ENCODE measurements around the gene CEACAM16. TPM values are rescaled to one million over a fixed set of nuclear protein-coding genes. Genes with fewer than 3 reads are reported as not detected.

Gene CEACAM16
- total RNA-seq, 4 donors from 2014 or later, result 0.40 TPM; not detected in 3

DNA sequence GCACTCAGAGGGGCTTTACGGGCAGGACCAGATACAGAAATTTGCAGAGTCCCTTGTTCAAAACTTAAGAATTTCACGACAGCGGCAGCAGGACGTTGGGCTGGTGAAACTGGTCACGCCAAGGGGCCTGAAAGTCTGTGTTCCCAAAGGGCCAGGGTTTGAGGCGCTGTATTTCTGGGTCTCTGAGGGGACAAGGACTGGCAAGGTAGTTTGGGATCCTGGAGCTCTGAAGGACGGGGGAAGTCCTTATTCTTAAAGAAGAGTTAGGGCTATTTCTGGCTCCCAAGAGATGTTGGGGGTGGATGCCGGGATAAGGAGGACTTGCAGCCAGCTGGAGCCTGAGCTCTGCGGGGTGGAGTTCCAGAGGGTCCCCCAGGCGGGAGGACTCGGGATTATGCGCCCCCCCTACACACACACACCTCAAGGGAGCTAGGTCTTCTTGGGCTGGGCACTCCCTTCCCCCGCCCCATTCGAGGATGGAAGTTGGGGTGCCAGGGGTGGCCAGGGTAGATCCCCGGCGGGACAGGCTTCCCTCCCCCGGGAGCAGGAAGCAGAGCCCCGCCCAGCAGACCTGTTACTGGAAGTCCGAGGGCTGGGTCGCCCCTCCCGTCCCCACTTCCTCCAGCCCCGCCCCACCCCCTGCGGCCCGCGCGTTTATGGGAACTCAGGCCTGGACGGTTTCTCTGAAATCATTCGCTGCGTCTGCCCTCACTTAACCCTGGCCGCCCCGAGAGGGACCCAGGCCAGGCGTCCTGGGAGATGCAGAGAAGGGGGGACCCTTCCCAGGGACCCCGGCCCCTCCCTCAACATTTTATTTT, 55.2 kb downstream of the CEACAM16 start:
- H3K27me3 ChIP-seq, result no peaks in the 10 kb centered on the region
- peaks cover 22 to 36% of the 10 kb centered on the region in 2 donors for H3K36me3 ChIP-seq
- peak; percentile 95 to 96 for DNase-seq
- H3K4me1 ChIP-seq, result peaks cover 52 to 83% of the 10 kb centered on the region in 2 donors
- peak overlapping the region in 2 of 3 donors; percentile 12 to 49 for H3K4me3 ChIP-seq (replicated peaks in 1 of 3)
- peak overlapping the region; percentile 81 to 97 (median 96) for H3K27ac ChIP-seq
- intact Hi-C loops (cut with DNase I), result no loop called here
- H3K9me3 ChIP-seq, result no peaks in the 10 kb centered on the region
- TF ChIP-seq POLR2A (IDR thresholded peaks at IDR 0.05), result peak; percentile 15 to 56
- TF ChIP-seq, protein P1, sequence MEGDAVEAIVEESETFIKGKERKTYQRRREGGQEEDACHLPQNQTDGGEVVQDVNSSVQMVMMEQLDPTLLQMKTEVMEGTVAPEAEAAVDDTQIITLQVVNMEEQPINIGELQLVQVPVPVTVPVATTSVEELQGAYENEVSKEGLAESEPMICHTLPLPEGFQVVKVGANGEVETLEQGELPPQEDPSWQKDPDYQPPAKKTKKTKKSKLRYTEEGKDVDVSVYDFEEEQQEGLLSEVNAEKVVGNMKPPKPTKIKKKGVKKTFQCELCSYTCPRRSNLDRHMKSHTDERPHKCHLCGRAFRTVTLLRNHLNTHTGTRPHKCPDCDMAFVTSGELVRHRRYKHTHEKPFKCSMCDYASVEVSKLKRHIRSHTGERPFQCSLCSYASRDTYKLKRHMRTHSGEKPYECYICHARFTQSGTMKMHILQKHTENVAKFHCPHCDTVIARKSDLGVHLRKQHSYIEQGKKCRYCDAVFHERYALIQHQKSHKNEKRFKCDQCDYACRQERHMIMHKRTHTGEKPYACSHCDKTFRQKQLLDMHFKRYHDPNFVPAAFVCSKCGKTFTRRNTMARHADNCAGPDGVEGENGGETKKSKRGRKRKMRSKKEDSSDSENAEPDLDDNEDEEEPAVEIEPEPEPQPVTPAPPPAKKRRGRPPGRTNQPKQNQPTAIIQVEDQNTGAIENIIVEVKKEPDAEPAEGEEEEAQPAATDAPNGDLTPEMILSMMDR (IDR thresholded peaks at IDR 0.05), result no peak
- WGBS, 2 donors, result 5 to 12% methylated on average over 15 to 25 of the region's 33 CpGs

DNA sequence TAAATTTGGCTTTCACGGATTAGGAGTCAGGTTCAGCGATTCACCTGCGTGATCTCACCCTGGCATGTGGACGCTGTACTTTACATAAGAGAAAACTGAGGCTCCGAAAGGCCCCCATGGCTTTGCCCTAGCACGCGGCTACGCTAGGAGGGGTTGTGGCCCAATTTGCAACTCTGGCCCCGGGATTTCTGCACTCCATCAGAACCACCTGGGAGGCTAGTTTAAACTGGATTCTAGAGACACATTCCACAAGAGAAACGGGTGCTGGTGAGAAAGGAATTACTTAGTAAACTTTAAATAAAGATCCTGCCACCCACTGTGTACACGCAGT, 55.8 kb downstream of the CEACAM16 start:
- TF ChIP-seq POLR2A (IDR thresholded peaks at IDR 0.05), result no peak
- TF ChIP-seq, protein P1 (IDR thresholded peaks at IDR 0.05), result no peak
- 45 to 47% methylated on average over 8 to 11 of the region's 11 CpGs for WGBS, 2 donors
- intact Hi-C loops (cut with DNase I), result loop anchor here (5.0 kb wide), 1 partner anchor 32 kb away; no protein-coding TSS in a partner anchor
- H3K36me3 ChIP-seq, result peaks cover 27 to 42% of the 10 kb centered on the region in 2 donors
- peaks cover 46 to 80% of the 10 kb centered on the region in 2 donors for H3K4me1 ChIP-seq
- DNase-seq, result peak; percentile 37 to 45
- H3K9me3 ChIP-seq, result no peaks in the 10 kb centered on the region
- H3K27ac ChIP-seq, result peak overlapping the region; percentile 81 to 97 (median 96)
- H3K27me3 ChIP-seq, result no peaks in the 10 kb centered on the region
- H3K4me3 ChIP-seq (replicated peaks in 1 of 3), result peak overlapping the region in 1 of 3 donors; percentile 49

DNA sequence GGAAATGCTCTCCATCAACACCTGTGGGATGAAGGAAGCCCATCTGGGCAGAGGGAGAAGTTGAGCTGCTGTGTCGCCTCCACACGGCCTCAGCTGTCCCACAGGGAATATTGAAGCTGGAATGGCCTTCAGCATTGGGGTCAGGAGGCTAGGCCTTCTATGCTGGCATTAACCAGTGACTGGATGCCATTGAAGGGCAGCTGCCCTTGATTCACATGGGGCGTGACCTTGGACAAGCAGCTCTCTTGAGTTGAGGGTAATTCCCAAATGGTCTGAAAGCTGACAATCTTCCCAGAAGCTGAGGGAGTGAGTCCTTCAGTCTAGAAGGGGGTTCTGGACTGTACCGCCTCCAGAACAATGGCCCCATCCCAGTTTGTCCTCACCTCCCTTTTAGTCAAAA, 56.3 kb downstream of the CEACAM16 start:
- intact Hi-C loops (cut with DNase I), result loop anchor here (5.0 kb wide), 1 partner anchor 33 kb away; no protein-coding TSS in a partner anchor
- DNase-seq, result no peak
- Histone ChIP-seq H3K9me3 (no peaks in the 10 kb centered on the region), H3K27ac (peak overlapping the region; percentile 81 to 97 (median 96)), H3K27me3 (no peaks in the 10 kb centered on the region), H3K36me3 (peaks cover 30 to 47% of the 10 kb centered on the region in 2 donors), H3K4me1 (peaks cover 41 to 75% of the 10 kb centered on the region in 2 donors), H3K4me3 (replicated peaks in 1 of 3) (no peak overlapping the region)
- TF ChIP-seq POLR2A (IDR thresholded peaks at IDR 0.05), result no peak
- TF ChIP-seq, protein P1 (IDR thresholded peaks at IDR 0.05), result no peak
- WGBS, 2 donors, result 72% methylated on average over 4 of the region's 4 CpGs; no CpG with 5 or more reads in 1 of the 2 donors

DNA sequence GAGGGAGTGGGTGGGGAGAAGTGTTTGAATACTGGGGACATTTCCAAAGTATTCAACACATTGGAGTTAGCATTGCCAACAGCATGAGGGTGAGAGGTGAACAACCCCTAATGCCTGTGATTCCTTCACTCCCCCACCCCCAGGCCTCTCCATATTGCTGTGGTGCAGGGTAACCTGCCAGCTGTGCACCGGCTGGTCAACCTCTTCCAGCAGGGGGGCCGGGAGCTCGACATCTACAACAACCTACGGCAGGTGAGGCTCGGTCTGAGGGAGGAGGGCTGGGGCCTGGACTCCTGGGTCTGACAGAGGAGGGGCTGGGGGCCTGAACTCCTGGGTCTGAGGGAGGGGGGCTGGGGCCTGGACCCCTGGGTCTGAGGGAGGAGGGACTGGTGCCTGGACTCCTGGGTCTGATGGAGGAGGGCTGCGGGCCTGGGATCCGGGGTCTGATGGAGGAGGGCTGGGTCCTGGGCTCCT, 57.2 kb downstream of the CEACAM16 start:
- intact Hi-C loops (cut with DNase I), result loop anchor here (5.0 kb wide), 1 partner anchor 34 kb away; no protein-coding TSS in a partner anchor
- Histone ChIP-seq H3K36me3 (peaks cover 30 to 52% of the 10 kb centered on the region in 2 donors), H3K9me3 (no peaks in the 10 kb centered on the region), H3K4me1 (peaks cover 32 to 66% of the 10 kb centered on the region in 2 donors), H3K27me3 (no peaks in the 10 kb centered on the region), H3K27ac (peak overlapping the region in 2 of 3 donors; percentile 81 to 96), H3K4me3 (replicated peaks in 1 of 3) (no peak overlapping the region)
- no peak for DNase-seq
- TF ChIP-seq, protein P1 (IDR thresholded peaks at IDR 0.05), result no peak
- no peak for TF ChIP-seq POLR2A (IDR thresholded peaks at IDR 0.05)
- WGBS, 2 donors, result 89 to 95% methylated on average over 4 to 7 of the region's 7 CpGs
